HFFc6 (cell line): ENCODE data around the gene ZNF416. TPM values are rescaled to one million over a fixed set of nuclear protein-coding genes. Genes with fewer than 3 reads are reported as not detected.

Experiments used
- DNase-seq: peaks from one replicate; pipeline ENCODE4 v3.0.0-alpha.2; 2018
- H3K27ac Mint-ChIP-seq: 2 replicates; pipeline ENCODE4 v1.8.0; 2020; ENCODE audit warnings: mild to moderate bottlenecking, mixed read lengths
- H3K27me3 Mint-ChIP-seq: 2 replicates; pipeline ENCODE4 v1.8.0; 2021; ENCODE audit warnings: mild to moderate bottlenecking, moderate library complexity, mixed read lengths; ENCODE audit not compliant: insufficient read depth
- H3K36me3 Mint-ChIP-seq: 2 replicates; pipeline ENCODE4 v1.8.0; 2021; ENCODE audit warnings: low read depth, mixed read lengths
- H3K4me1 Mint-ChIP-seq: 2 replicates; pipeline ENCODE4 v1.8.0; 2020; ENCODE audit warnings: low read depth, mixed read lengths
- H3K4me3 Mint-ChIP-seq: 2 replicates; pipeline ENCODE4 v1.8.0; 2020; ENCODE audit warnings: mild to moderate bottlenecking, moderate library complexity, mixed read lengths
- H3K9me3 Mint-ChIP-seq: 2 replicates; pipeline ENCODE4 v1.8.0; 2020; ENCODE audit warnings: mild to moderate bottlenecking, mixed read lengths
- total RNA-seq, 6 experiments: library from RNA; stranded (reverse); fragmentation: NEBNext Ultra II Directional; extraction: Animal tissue kit (Norgen Biotek cat#: 25700); gene quantifications; 2 replicates in 1 of 6; 3 replicates in 5 of 6; pipeline ENCODE4 v1.2.3, GENCODE V29; 2021
- TF ChIP-seq, protein P1 (sequence below): fragments of 200-600 bp; sonication (generic); IDR thresholded peaks from 2 replicates; pipeline ENCODE4 v1.5.0; 2021; ENCODE audit warnings: antibody characterized with exemption, mild to moderate bottlenecking

ZNF416 gene
- total RNA-seq, 6 experiments from 2014 or later, result 3.8 to 5.4 (median 5.0) TPM

DNA sequence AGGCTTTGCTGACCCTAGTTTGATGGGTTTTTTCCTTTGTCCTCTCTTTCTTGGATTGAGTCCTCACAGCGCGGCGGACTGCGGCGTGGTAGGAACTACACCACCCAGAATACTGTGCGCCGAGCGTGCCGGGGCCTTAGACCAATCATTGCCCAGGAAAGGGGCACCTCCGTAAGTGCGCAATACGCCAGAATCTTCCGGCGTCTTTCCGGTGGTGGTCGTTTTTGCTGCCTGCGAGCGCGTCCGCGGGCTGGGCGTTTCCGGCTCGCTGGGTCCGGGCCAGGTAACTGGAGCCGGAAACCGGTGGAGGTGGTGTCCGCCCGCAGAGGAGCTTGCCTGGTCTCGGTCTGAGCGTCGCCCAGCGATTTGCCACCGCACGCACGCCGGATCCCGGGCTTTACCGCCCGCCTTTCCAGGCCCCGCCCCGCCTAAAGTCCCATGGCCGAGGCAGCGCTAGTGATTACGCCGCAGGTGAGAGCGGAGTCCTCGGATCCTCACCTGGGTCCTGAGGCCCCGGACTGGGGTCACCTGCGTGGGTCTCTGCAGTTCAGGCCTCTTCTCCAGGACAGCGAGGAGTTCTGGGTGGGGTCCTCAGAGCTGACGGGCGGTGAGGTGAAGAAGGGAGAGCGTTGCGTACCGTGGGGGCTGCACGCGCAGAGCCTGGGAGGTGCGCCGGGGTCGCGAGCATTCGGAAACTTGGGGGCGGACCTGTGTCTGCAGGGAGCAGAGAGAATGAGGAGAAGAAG is 51.4 kb downstream of the ZNF416 start, which contains the start of gene ZNF549:
ZNF549 (plus strand) TSS at position 221 of the 746 bp plus-strand sequence; CDS start at position 439, 218 bp downstream.
- Mint-ChIP-seq H3K27ac (peak within 1 kb of the TSS; percentile 51), H3K4me1 (peaks cover 18% of the 10 kb centered on the region), H3K27me3 (peaks cover 3% of the 10 kb centered on the region), H3K9me3 (peaks cover 28% of the 10 kb centered on the region), H3K36me3 (peaks cover 33% of the 10 kb centered on the region), H3K4me3 (peak within 1 kb of the TSS; percentile 96)
- TF ChIP-seq, protein P1, sequence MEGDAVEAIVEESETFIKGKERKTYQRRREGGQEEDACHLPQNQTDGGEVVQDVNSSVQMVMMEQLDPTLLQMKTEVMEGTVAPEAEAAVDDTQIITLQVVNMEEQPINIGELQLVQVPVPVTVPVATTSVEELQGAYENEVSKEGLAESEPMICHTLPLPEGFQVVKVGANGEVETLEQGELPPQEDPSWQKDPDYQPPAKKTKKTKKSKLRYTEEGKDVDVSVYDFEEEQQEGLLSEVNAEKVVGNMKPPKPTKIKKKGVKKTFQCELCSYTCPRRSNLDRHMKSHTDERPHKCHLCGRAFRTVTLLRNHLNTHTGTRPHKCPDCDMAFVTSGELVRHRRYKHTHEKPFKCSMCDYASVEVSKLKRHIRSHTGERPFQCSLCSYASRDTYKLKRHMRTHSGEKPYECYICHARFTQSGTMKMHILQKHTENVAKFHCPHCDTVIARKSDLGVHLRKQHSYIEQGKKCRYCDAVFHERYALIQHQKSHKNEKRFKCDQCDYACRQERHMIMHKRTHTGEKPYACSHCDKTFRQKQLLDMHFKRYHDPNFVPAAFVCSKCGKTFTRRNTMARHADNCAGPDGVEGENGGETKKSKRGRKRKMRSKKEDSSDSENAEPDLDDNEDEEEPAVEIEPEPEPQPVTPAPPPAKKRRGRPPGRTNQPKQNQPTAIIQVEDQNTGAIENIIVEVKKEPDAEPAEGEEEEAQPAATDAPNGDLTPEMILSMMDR, result no peak
- DNase-seq, result peak; percentile 90

Other genes starting within 250 kb of the ZNF416 start
- 1 to 10 TPM; 7.1 to 8.1 (median 7.7) TPM for gene ZNF304, start 227.6 kb downstream of the ZNF416 start, total RNA-seq
- gene TRAPPC2B, start 215.4 kb downstream of the ZNF416 start, total RNA-seq, result 1 to 10 TPM; 7.3 to 8.5 (median 8.2) TPM
- 1 to 10 TPM; 1.5 to 2.9 (median 1.7) TPM for gene ZNF547, start 215.4 kb downstream of the ZNF416 start, total RNA-seq
- gene ZNF548, start 189.1 kb downstream of the ZNF416 start, total RNA-seq, result 10 to 100 TPM in 1 of 6 experiments, 1 to 10 TPM in 5; 8.0 to 10.4 (median 9.2) TPM
- 1 to 10 TPM; 6.4 to 8.1 (median 7.0) TPM for gene ZNF17, start 167.8 kb downstream of the ZNF416 start, total RNA-seq
- gene ZNF749, start 143.6 kb downstream of the ZNF416 start, total RNA-seq, result 1 to 10 TPM; 4.8 to 8.0 (median 6.6) TPM
- under 1 TPM; 0.12 to 0.46 (median 0.17) TPM for gene VN1R1, start 121.8 kb downstream of the ZNF416 start, total RNA-seq
- 1 to 10 TPM; 2.3 to 5.9 (median 4.7) TPM for gene ZNF772, start 101.3 kb downstream of the ZNF416 start, total RNA-seq
- gene ZNF419, start 91.2 kb downstream of the ZNF416 start, total RNA-seq, result 10 to 100 TPM in 2 of 6 experiments, 1 to 10 TPM in 4; 6.3 to 10.6 (median 7.3) TPM
- 1 to 10 TPM; 5.7 to 8.0 (median 6.8) TPM for gene ZNF773, start 79.0 kb downstream of the ZNF416 start, total RNA-seq
- 1 to 10 TPM; 3.0 to 4.0 (median 3.7) TPM for gene ZNF549, start 51.6 kb downstream of the ZNF416 start, total RNA-seq
- 1 to 10 TPM; 4.8 to 8.5 (median 5.6) TPM for gene ZNF550, start 19.0 kb downstream of the ZNF416 start, total RNA-seq
- gene ZIK1, start 5.2 kb upstream of the ZNF416 start, total RNA-seq, result 1 to 10 TPM in 3 of 6 experiments, under 1 TPM in 3; 0.80 to 3.0 (median 1.3) TPM
- gene ZNF530, start 21.0 kb upstream of the ZNF416 start, total RNA-seq, result 1 to 10 TPM; 2.3 to 4.5 (median 3.6) TPM
- gene ZNF134, start 35.3 kb upstream of the ZNF416 start, total RNA-seq, result 10 to 100 TPM; 13.5 to 14.6 (median 14.3) TPM
- 1 to 10 TPM; 5.8 to 8.1 (median 6.7) TPM for gene ZNF211, start 54.3 kb upstream of the ZNF416 start, total RNA-seq
- not detected for gene ZSCAN4, start 90.0 kb upstream of the ZNF416 start, total RNA-seq
- gene ZNF551, start 103.1 kb upstream of the ZNF416 start, total RNA-seq, result 1 to 10 TPM; 3.3 to 4.6 (median 4.4) TPM
- gene ZNF154, start 130.3 kb upstream of the ZNF416 start, total RNA-seq, result under 1 TPM in 4 of 6 experiments, not detected in 2; 0.11 to 0.20 (median 0.16) TPM
- 1 to 10 TPM; 2.8 to 4.2 (median 3.7) TPM for gene ZNF671, start 148.7 kb upstream of the ZNF416 start, total RNA-seq
- 1 to 10 TPM; 5.4 to 9.3 (median 7.0) TPM for gene ZNF776, start 167.9 kb upstream of the ZNF416 start, total RNA-seq
- 1 to 10 TPM; 6.4 to 8.8 (median 6.9) TPM for gene ZNF586, start 190.8 kb upstream of the ZNF416 start, total RNA-seq
- 1 to 10 TPM; 2.7 to 3.8 (median 3.0) TPM for gene ZNF552, start 236.0 kb upstream of the ZNF416 start, total RNA-seq